Endothelial cell of umbilical vein (primary cell): Measurements from ENCODE around the gene KAT6B. TPM values are rescaled to one million over a fixed set of nuclear protein-coding genes. Genes with fewer than 3 reads are reported as not detected.

Experiments used
- BruUV-seq: library from RNA; stranded (reverse); fragments of 400-500 nt; replicated peaks from 2 replicates; lab custom pipeline; 2021; lab: Mats Ljungman, UMichigan
- CTCF ChIA-PET: fragments of 300-600, 350-600 bp; sonication (Branson Sonifier 250); formaldehyde crosslinking; loops from one replicate; lab custom pipeline; 2021; ENCODE audit warnings: antibody characterized with exemption, inconsistent platforms; lab: Charles Lee
- POLR2A ChIA-PET: fragments of 300-600, 350-600 bp; sonication (Branson Sonifier 250); formaldehyde crosslinking; loops from one replicate; lab custom pipeline; 2021; ENCODE audit warnings: antibody characterized with exemption, inconsistent platforms; lab: Charles Lee
- DNase-seq: peaks from one replicate; pipeline ENCODE4 v3.0.0-alpha.2; 2011; ENCODE audit warnings: low read depth, low spot score
- FAIRE-seq: peaks from 2 replicates; lab custom pipeline; 2011; peaks lifted over from hg19 to GRCh38; lab: Jason Lieb, UNC
- H2AFZ ChIP-seq: 2 replicates; pipeline ENCODE4 v1.6.0; 2012; ENCODE audit warnings: low read depth, low read length, control low read depth, inconsistent platforms
- H3K27ac ChIP-seq: 2 replicates; pipeline ENCODE4 v1.5.1; 2011; ENCODE audit warnings: low read depth, mild to moderate bottlenecking, control low read depth, low read length, moderate library complexity; ENCODE audit not compliant: insufficient read depth
- H3K27me3 ChIP-seq, 2 experiments: 2 replicates each; pipeline versions ENCODE4 v1.6.0 to v1.6.1; 2011; ENCODE audit warnings: low read length in 2 of 2, mixed read lengths in 1 of 2; ENCODE audit not compliant: control insufficient read depth in 2 of 2, insufficient read depth in 2 of 2
- H3K36me3 ChIP-seq, 2 experiments: 2 replicates in 1 of 2; 3 replicates in 1 of 2; pipeline ENCODE4 v1.5.1; 2011; ENCODE audit warnings: low read length in 2 of 2, mild to moderate bottlenecking in 1 of 2, moderate library complexity in 1 of 2; ENCODE audit not compliant: control insufficient read depth in 2 of 2, insufficient read depth in 2 of 2; ENCODE audit errors: extremely low read depth in 1 of 2
- H3K4me1 ChIP-seq: 3 replicates; pipeline ENCODE4 v1.5.1; 2011; ENCODE audit warnings: mild to moderate bottlenecking, low read length; ENCODE audit not compliant: control insufficient read depth, insufficient read depth; ENCODE audit errors: extremely low read depth
- H3K4me2 ChIP-seq: 2 replicates; pipeline ENCODE4 v1.6.1; 2011; ENCODE audit warnings: low read length, control low read depth, mixed read lengths; ENCODE audit not compliant: insufficient read depth
- H3K4me3 ChIP-seq, 3 experiments: fragments of 200-600 bp in 1 of 3; sonication (generic), shearing (Covaris generic) in 1 of 3; replicated peaks in 1 of 3; 2 replicates each; pipeline ENCODE4 v1.5.1; 2011 to 2016; ENCODE audit warnings: control low read depth in 3 of 3, low read length in 3 of 3, mild to moderate bottlenecking in 2 of 3, inconsistent platforms in 1 of 3, low read depth in 1 of 3, moderate library complexity in 1 of 3; ENCODE audit not compliant: insufficient read depth in 1 of 3
- H3K79me2 ChIP-seq: 2 replicates; pipeline ENCODE4 v1.6.0; 2012; ENCODE audit warnings: low read length, inconsistent platforms; ENCODE audit not compliant: control insufficient read depth, insufficient read depth
- H3K9ac ChIP-seq: replicated peaks from 2 replicates; pipeline ENCODE3; 2011; ENCODE audit warnings: low read length, control low read depth; ENCODE audit not compliant: insufficient read depth; ENCODE audit errors: extremely low read depth
- H3K9me1 ChIP-seq: replicated peaks from 3 replicates; pipeline ENCODE4 v1.6.0; 2011; ENCODE audit warnings: mild to moderate bottlenecking, low read length; ENCODE audit not compliant: control insufficient read depth, insufficient read depth; ENCODE audit errors: extremely low read depth
- H3K9me3 ChIP-seq: replicated peaks from 2 replicates; pipeline ENCODE4 v1.5.1; 2012; ENCODE audit warnings: low read length, inconsistent platforms; ENCODE audit not compliant: control insufficient read depth, insufficient read depth
- H4K20me1 ChIP-seq: replicated peaks from 2 replicates; pipeline ENCODE3; 2011; ENCODE audit warnings: mild to moderate bottlenecking, low read length; ENCODE audit not compliant: control insufficient read depth, insufficient read depth; ENCODE audit errors: extremely low read depth
- CTCF ChIP-seq, 2 donors: IDR thresholded peaks; 1 replicate in 1 of 2; 2 replicates in 1 of 2; pipeline ENCODE4 v1.5.1; 2011; ENCODE audit warnings: low read length in 2 of 2, mild to moderate bottlenecking in 2 of 2, moderate library complexity in 2 of 2, control low read depth in 1 of 2, inconsistent platforms in 1 of 2, low read depth in 1 of 2; ENCODE audit not compliant: insufficient read depth in 1 of 2; ENCODE audit errors: extremely low read depth in 1 of 2
- EZH2 ChIP-seq: IDR thresholded peaks from 2 replicates; pipeline ENCODE4 v1.6.1; 2012; ENCODE audit warnings: borderline replicate concordance, low read depth, mild to moderate bottlenecking, moderate library complexity, low read length, inconsistent platforms; ENCODE audit not compliant: severe bottlenecking
- FOS ChIP-seq: IDR thresholded peaks from 2 replicates; pipeline ENCODE4 v1.6.1; 2011; ENCODE audit warnings: mild to moderate bottlenecking, low read length, moderate library complexity, borderline replicate concordance; ENCODE audit not compliant: insufficient read depth
- GATA2 ChIP-seq: IDR thresholded peaks from 2 replicates; pipeline ENCODE4 v1.7.0; 2011; ENCODE audit warnings: low read depth, mild to moderate bottlenecking, moderate library complexity, mixed read lengths, low read length; ENCODE audit not compliant: insufficient read length, insufficient read depth
- JUN ChIP-seq: IDR thresholded peaks from 2 replicates; pipeline ENCODE4 v1.6.1; 2011; ENCODE audit warnings: borderline replicate concordance, low read depth; ENCODE audit not compliant: insufficient read length, insufficient read depth
- MYC ChIP-seq: IDR thresholded peaks from one replicate; pipeline ENCODE4 v1.6.1; 2011; ENCODE audit warnings: mild to moderate bottlenecking, low read depth, low read length
- POLR2A ChIP-seq: IDR thresholded peaks from 2 replicates; pipeline ENCODE4 v1.6.1; 2012; ENCODE audit warnings: low read depth, mild to moderate bottlenecking, control low read depth, low read length
- POLR2AphosphoS5 ChIP-seq: IDR thresholded peaks from 2 replicates; pipeline ENCODE4 v1.6.1; 2012; ENCODE audit warnings: low read depth, mild to moderate bottlenecking, control low read depth, low read length, moderate library complexity; ENCODE audit not compliant: insufficient read depth
- dilution Hi-C: fragments of 300-500 bp; cut with MboI; formaldehyde crosslinking; loops from one replicate; pipeline ENCODE4 v1.15.0; 2019; ENCODE audit warnings: low sequenced_read_pairs; ENCODE audit not compliant: extremely low pct_ligation_motif_present
- intact Hi-C: fragments of 100-400 bp; cut with micrococcal nuclease; formaldehyde crosslinking; loops from one replicate; pipeline ENCODE4 v1.10.0; 2022
- polyA plus RNA-seq, 4 experiments: library from polyadenylated mRNA; depleted of rRNA in 3 of 4; stranded (reverse) in 3 of 4; unstranded in 1 of 4; fragments of >200 nt; gene quantifications; 2 replicates each; pipeline versions ENCODE4 v1.2.1 to v1.2.3, GENCODE V29; 2011 to 2012; ENCODE audit warnings: missing spikeins in 1 of 4
- total RNA-seq: library from RNA; stranded (reverse); gene quantifications from 2 replicates; pipeline ENCODE4 v1.2.3, GENCODE V29; 2021
- TF ChIP-seq, protein P1 (sequence below): IDR thresholded peaks from 2 replicates; pipeline ENCODE4 v1.6.1; 2011; ENCODE audit not compliant: insufficient read depth, insufficient read length

KAT6B gene
- total and polyA plus RNA-seq, 2 donors (not counting 3 experiments of a cell fraction or from before 2014, with no cell fraction given), result 4.5 to 17.0 TPM

DNA sequence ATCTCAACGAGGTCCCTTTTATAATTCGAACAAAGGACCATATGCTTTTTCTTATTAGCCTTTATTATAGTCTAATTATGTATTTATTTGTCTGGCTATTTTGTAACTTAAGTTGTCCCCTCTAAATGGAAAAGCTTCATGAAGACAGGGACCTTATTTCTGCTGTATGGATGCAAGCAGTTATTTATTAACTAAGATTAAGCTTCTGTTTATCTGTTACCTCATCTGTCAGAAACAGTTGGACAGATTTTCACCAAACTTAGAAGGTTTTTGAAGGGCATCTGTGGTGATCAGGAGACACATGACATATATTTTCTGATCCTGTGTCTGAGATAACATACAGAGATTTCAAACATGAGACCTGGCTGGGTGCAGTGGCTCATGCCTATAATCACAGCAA is 43.2 kb downstream of the KAT6B start:
- POLR2A ChIA-PET, result no interaction called here
- BruUV-seq, result no TSS peak
- TF ChIP-seq MYC (no peak), FOS (no peak), EZH2 (no peak), JUN (no peak), CTCF (IDR thresholded peaks at IDR 0.05; ENCODE audit: extremely low read depth in 1 of 2, insufficient read depth in 1 of 2, low read depth in 1 of 2, low read length in 2 of 2) (no peak), POLR2AphosphoS5 (no peak), GATA2 (no peak), POLR2A (no peak)
- TF ChIP-seq, protein P1, sequence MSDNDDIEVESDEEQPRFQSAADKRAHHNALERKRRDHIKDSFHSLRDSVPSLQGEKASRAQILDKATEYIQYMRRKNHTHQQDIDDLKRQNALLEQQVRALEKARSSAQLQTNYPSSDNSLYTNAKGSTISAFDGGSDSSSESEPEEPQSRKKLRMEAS, result no peak

More for the DNA sequence above, 43.2 kb downstream of the KAT6B start:
- Histone ChIP-seq H3K9me1 (no peaks in the 10 kb centered on the region), H3K4me3 (no peak overlapping the region), H3K79me2 (no peaks in the 10 kb centered on the region), H3K27me3 (no peaks in the 10 kb centered on the region), H2AFZ (no peak overlapping the region), H3K36me3 (no peaks in the 10 kb centered on the region), H3K9ac (no peak overlapping the region), H3K9me3 (no peaks in the 10 kb centered on the region), H3K4me1 (no peaks in the 10 kb centered on the region), H4K20me1 (peaks cover 2% of the 10 kb centered on the region), H3K27ac (no peak overlapping the region), H3K4me2 (no peak overlapping the region)
- intact Hi-C loops, result no loop called here
- no peak for FAIRE-seq
- no peak for DNase-seq
- CTCF ChIA-PET, result no interaction called here
- dilution Hi-C loops, result no loop called here
